ENCODE results near the gene ATIC. TPM values are rescaled to one million over a fixed set of nuclear protein-coding genes. Genes with fewer than 3 reads are reported as not detected.

Gene ATIC
- total RNA-seq, 1 experiment from 2014 or later, result 295 TPM

GRCh38 chr2:215360596-215360995, 48.7 kb downstream of the ATIC start:
- H3K36me3 Mint-ChIP-seq (ENCODE audit: insufficient read depth in 1 of 3, low read depth in 3 of 3), result peaks cover 13 to 48% (median 32%) of the 10 kb centered on the region in 3 experiments; a peak in 6 of 7 replicates
- H2BK12ac ChIP-seq (ENCODE audit: insufficient read length, low read depth, low read length), result no peak overlapping the region
- H3K4me2 ChIP-seq (ENCODE audit: insufficient read depth, insufficient read length, low read length), result no peak overlapping the region
- H3K27me3 ChIP-seq (ENCODE audit: insufficient read depth, low read length), result no peaks in the 10 kb centered on the region
- no peak overlapping the region for H3K4ac ChIP-seq (ENCODE audit: low read depth, low read length)
- no peak overlapping the region for H2AFZ ChIP-seq (ENCODE audit: low read length)
- no CpG with 5 or more reads among the region's 2 CpGs for WGBS (ENCODE audit: extremely low coverage, insufficient read length, low lambda C conversion rate)
- no peaks in the 10 kb centered on the region for H4K20me1 ChIP-seq (ENCODE audit: control insufficient read depth, insufficient read depth, insufficient read length)
- H3K9ac ChIP-seq (ENCODE audit: extremely low read depth, insufficient read length, low read length), result no peak overlapping the region
- no peak overlapping the region for H2AK5ac ChIP-seq (ENCODE audit: insufficient read length, low read length)
- H3K27ac ChIP-seq (ENCODE audit: insufficient read length, low read depth, low read length), result no peak overlapping the region
- no peak overlapping the region for H3K4me3 Mint-ChIP-seq
- no peak overlapping the region for H4K5ac ChIP-seq (ENCODE audit: insufficient read length, low read depth, low read length)
- H3K9me3 Mint-ChIP-seq, result no peaks in the 10 kb centered on the region
- H3K23ac ChIP-seq (ENCODE audit: insufficient read length, low read depth, low read length), result no peak overlapping the region
- no peak overlapping the region for H3K18ac ChIP-seq (ENCODE audit: insufficient read length, low read depth, low read length)
- H3K27ac Mint-ChIP-seq, result no peak overlapping the region
- no peaks in the 10 kb centered on the region for H3K27me3 Mint-ChIP-seq (ENCODE audit: low read depth)
- H2BK15ac ChIP-seq (ENCODE audit: low read depth, low read length), result no peak overlapping the region
- H4K91ac ChIP-seq (ENCODE audit: insufficient read length, low read depth, low read length), result no peak overlapping the region
- TF ChIP-seq CTCF (conservative IDR thresholded peaks at IDR 0.05), result no peak
- H3K79me1 ChIP-seq (ENCODE audit: insufficient read depth, low read depth, low read length, poor library complexity, severe bottlenecking), result no peaks in the 10 kb centered on the region
- no peak overlapping the region for H2BK20ac ChIP-seq (ENCODE audit: low read depth, low read length, poor library complexity, severe bottlenecking)
- no peak overlapping the region for H3T11ph ChIP-seq (ENCODE audit: low read length)
- H3K79me2 ChIP-seq (ENCODE audit: insufficient read depth, low read length), result no peaks in the 10 kb centered on the region
- H3K23me2 ChIP-seq (ENCODE audit: insufficient read length, low read depth, low read length, poor library complexity, severe bottlenecking), result no peaks in the 10 kb centered on the region
- no peaks in the 10 kb centered on the region for H3K4me1 Mint-ChIP-seq
- no peak overlapping the region for H3K14ac ChIP-seq (ENCODE audit: insufficient read depth, low read length)
- no peak overlapping the region for H2BK5ac ChIP-seq (ENCODE audit: insufficient read length, low read length)
- no peak overlapping the region for H3K56ac ChIP-seq (ENCODE audit: insufficient read length, low read depth, low read length)
- H2BK120ac ChIP-seq (ENCODE audit: low read depth, low read length, poor library complexity, severe bottlenecking), result no peak overlapping the region
- H3K9me3 ChIP-seq (ENCODE audit: control insufficient read depth, low read depth, low read length), result no peaks in the 10 kb centered on the region
- no peaks in the 10 kb centered on the region for H3K4me1 ChIP-seq (ENCODE audit: insufficient read depth, low read length)
- no peak overlapping the region for H4K8ac ChIP-seq (replicated peaks; ENCODE audit: insufficient read length, low read depth, low read length)
- DNase-seq, result no peak

Data from H9 (cell line).